Breast epithelium (tissue), 3 donors: Measurements from ENCODE around the gene IRF2BPL.

Experiments
- CTCF ChIP-seq, 3 donors: fragments of 450-650 bp; IDR thresholded peaks; one replicate each; pipeline ENCODE4 v1.5.1; 2016 to 2017; ENCODE audit warnings: antibody characterized with exemption in 3 of 3, mild to moderate bottlenecking in 3 of 3, moderate library complexity in 3 of 3
- POLR2A ChIP-seq: fragments of 450-650 bp; IDR thresholded peaks from one replicate; pipeline ENCODE4 v1.6.1; 2016; ENCODE audit warnings: antibody characterized with exemption, mild to moderate bottlenecking, moderate library complexity

- TF ChIP-seq CTCF (IDR thresholded peaks at IDR 0.05) (no peak), POLR2A (no peak)
These were observed 41.0 kb upstream of the IRF2BPL start for GRCh38 chr14:77069551-77069950.
